DMS53 treated with DMSO at 0.1 percent for 48 hours (cell line): ENCODE results near the gene FBXW8.

ENCODE experiments used
- DNase-seq: peaks from one replicate; lab custom pipeline; 2025; ENCODE audit not compliant: unreplicated experiment; lab: John Stamatoyannopoulos, UW

Gene FBXW8

DNA sequence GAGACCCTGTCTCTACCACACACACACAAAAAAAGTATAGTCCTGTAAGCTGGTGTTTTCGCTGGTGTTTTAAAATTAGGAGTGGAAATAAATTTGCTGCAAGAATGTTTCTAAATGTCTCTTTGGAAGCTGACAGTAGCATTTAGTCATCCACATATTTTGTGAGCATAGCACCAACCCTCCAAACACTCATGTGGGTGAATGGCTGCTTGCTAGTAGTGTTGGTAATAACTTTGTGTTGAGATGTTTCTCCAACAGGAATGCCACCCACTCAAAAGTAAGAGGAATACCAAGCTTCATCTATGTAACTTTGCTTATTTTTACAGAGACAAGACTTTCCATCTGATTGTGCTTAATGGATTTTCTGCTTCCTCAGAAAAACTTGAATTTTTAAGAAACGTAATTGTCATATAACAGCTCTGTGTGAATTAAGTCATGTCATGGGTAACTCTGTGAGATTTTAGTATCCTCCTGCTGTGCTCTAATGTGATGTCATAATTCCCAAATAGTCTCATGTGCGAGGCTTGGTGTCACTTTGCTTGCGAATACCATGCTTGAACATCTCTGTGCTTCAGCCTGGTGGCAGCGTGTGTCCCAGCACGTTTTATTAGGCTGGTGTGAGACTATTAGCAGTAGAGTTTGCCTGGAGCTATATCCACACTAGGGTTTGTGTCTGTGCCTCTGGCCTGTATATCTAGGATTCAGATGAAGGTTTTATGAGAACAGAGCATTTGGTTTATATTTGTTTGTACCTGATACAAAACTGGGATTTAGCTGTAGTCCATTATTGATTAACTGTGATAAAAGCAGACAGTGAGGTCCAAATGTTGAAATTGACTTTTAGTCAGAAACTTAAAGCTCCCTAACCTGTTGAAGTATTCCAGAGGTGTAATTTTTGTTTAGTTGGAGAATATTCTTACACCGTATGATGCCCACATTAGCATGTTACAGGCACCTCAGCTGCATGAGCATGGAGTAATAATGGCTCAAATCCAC lies 80.5 kb downstream of the FBXW8 start:
- no peak for DNase-seq

DNA sequence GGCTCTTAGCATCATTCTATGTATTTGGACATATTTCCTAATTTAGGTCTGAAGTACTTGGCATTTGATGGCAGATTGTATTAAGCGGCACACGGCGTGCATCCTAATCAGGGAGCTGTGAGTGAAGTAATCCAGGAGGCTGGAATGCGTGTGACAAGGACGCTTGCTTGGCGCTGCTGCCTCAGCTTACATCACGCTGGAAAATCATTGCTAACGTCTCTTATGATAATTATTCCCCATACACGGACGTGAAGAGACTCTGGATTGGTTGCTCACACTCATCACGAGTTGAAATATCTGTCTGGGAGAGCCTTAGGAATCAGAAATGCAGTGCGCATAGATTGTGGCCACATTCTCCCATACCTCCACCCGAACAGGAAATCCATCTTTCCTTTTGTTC lies 85.3 kb downstream of the FBXW8 start:
- no peak for DNase-seq

DNA sequence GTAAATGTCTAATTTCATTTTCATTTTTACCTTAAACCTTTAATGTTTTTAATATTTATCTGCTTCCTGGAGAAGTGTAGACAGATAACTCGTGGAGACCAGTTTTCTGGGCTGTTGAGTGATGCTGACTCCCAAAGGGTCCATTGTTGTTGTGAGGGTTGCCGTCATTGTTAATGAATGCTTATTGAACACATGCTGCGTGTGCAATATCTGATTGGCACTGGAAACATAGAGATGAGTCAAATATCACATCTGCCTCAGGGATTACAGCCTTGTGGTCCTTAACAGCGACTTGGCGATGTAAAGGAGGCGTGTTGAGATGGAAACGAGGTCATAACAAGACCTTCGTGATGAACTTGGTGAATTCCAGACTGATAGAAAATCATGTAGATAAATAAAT lies 85.9 kb downstream of the FBXW8 start:
- DNase-seq, result no peak

DNA sequence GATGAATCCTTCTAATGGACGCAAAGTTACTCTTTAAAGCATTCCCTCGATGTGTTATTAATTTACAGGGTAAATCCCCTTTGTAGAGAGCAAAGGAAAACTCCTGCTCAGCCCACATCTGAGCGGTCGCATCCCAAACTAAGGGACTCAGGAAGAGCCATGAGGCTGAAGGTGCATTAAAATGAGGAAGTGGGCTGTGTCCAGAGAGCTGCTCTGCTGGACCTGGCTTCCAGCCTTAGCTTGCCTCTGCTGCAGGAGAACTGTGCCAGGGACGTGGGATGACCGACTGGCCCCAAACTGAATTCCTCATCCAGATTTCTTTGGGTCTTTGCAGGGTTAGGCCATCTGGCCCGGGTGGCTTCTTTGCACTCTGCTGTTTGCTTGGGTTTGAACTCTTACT lies 88.3 kb downstream of the FBXW8 start:
- no peak for DNase-seq

DNA sequence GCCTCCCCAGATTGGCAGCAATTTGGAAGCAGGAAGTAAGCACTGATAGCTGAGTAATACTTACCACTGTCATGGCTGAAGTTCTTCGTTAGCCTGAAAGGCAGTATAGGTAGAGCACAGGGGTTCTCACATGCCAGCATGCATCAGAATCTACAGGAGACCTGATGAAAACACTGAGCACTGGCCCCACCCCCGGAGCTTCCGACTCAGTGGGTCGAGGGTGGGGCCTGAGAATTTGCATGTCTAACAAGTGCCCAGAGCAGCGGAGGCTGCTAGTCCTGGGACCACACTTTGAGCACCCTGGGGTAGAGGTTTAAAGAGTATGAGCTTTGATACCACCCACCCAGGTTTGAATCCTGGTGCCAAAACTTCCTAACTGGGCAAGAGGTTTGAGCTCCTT lies 89.6 kb downstream of the FBXW8 start:
- DNase-seq, result no peak

DNA sequence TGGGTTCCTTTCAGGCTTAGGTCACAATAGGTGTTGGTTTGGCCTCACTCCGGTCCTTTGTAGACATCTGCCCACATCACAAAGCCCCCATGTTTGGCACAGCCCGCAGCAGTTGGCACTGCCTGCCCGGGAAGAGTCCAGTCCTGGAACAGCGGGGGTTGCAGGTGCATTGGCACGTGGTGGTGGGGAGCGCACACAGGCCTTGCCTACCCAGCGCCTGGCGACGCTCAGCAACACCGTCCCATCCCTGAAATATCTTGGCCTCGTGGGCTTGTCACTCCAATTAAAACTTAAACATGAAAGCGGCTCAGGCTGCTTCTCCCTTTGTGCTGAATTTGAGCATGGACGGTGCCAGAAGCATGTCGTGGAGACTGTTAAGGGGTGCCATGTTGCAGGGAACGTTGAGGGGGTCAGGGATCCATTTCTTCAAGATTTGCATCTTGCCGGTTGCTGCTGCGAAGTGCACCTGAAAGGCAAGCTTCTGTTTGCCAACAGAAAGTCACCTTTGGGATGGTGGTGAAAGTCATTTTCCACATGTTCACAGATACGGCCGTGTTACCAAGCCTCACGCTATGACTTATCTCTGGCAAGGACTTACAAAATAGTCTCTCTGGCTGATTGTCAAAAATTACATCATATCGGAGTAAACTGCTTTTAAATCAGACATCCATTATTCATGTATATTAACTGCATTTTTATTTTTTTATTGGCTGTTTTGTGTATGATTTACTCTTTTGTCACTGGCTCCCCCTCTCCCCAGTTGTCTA lies 91.5 kb downstream of the FBXW8 start:
- DNase-seq, result no peak

DNA sequence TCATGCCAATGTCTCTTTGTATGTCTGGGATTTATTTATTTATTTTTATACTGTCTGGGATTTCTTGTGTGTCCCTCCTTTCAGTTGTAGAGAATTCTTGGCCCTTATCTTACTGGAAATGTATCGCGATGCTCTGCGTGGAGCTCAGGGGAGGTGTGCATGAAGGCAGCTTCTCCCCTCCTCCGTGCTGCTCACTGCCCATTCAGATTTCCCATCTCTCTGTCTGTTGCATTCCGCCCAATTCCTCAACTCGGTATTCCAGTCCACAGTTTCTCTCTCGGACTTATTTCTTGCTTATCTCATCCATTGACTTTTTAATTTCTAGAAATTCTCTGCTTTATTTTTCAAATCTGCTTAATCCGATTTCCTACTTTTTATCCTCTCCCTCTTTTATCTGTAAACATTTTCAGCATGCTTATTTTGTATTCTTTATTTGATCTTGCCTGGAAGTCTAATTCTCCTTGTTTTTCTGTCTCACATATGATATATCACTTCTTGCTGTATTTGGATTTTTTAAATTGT lies 93.2 kb downstream of the FBXW8 start:
- DNase-seq, result no peak

DNA sequence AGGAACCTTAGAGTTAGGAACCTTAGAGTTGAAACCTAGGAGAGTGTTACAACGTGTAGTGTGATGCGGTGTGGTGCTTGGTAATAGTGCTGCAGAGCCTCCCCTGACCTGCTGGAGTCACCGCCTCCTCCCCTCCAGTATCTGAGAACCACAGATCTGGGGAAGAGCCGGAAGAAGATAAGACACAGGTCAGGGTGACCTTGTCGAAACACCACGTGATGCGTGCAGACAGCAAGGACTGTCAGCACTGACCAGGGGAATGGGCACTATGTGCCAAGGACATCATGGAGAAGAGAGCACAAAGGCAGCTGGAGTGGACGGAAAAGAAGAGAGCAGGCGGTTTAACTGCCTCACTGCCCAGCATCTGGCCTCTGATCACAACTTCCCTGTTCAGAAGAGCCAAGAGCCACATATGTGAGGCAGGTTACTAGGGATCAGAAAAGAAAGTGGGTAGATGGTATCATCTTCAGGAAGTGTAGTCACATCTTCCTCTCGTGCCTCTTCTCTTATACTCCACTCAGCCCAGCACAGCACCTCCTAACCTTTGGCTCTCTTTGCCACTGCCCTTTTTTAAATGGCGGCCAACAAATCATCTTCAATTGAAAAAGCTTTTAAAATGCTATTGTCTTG lies 94.8 kb downstream of the FBXW8 start:
- no peak for DNase-seq

DNA sequence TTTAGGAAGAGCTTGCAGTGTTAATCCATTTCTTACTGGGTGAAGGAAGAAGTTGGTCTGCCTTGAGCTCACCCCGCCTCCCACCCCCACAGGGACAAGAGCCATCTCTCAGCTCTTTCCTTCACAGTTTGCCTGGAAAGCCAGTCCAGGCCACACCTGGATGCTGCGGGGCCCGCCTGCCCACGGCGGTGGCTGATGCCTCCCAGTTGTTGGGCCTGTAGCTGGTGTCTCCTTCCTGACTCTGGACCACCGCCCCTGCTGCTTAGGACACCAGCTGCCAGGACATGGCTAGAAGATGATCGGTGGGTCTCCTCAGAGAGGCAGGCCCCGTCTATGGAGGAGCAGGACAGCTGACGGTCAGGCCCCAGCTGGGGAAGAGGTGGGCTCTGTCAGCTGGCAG lies 95.6 kb downstream of the FBXW8 start:
- no peak for DNase-seq

DNA sequence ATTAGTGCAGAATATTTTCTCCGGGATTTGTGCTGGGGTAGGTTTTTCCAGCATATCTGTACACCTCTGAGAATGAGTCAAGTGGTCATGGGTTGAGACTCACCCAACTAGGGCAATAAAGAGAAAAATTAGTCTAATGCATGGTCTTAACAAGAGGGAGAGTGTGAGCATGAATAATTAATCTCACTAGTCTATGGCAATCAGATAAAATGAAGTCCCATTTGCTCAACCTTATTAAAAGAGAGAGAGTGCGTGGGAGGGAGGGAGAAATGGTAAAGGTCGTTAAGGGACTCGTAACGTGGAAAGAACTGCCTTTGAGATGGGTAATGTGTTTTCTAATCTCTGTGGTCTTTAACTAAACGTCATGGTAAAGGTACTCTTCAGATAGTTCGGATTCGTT lies 96.8 kb downstream of the FBXW8 start:
- no peak for DNase-seq

DNA sequence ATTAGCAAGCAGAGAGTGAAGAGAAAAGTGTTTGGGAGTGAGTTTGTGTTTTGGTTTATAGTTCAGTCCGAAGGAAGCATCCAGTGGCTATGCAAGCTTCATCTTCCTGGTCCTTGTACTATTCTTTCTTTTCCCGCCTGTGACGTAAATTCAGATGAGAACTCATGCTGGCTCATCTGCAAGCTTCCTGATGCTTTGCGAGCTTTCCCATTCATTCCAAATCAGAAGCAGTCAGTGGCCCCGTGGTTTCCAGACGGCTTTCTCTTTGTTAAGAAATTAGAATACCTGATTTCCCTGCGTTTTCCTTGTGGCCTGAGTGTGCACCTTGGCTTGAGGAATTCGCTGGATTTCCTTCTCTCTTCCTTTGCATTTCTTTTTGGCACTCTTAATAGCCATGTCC lies 99.0 kb downstream of the FBXW8 start:
- no peak for DNase-seq

DNA sequence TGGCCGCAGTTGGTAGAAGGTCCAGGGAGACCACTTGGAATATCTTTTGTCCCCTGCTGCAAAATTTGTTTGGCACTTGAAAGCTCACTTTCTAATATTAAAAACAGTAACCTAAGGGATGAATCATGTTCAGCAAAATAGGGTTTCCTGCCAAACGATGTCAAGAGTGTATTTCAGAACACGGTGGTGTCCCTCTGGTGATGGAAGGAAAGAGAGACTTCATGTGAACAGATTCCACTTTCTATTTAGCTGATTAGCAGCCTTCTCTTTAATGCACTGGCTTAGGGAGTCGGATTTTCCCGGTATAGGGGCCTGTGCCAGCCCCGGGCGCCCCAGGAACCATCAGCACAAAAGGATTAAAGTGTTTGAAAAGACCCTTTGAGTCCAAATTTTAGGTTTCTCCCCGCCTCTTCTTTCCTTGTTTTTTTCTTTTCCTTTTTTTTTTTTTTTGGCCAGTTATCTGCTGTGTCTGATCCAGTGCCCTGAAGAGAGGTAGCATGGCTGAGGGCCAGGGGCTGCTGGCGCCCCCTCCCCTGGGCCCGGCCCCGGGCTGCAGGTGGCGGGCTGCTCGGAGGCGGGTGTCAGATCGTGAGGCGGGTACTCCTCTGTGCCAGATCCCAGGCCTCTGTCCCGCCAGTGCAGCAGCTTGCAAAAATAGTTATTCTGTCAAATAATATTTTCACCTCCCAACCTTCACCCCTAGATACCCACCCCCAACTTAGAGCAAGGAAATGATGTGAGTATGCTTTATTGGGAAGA lies 100.1 kb downstream of the FBXW8 start:
- DNase-seq, result no peak

DNA sequence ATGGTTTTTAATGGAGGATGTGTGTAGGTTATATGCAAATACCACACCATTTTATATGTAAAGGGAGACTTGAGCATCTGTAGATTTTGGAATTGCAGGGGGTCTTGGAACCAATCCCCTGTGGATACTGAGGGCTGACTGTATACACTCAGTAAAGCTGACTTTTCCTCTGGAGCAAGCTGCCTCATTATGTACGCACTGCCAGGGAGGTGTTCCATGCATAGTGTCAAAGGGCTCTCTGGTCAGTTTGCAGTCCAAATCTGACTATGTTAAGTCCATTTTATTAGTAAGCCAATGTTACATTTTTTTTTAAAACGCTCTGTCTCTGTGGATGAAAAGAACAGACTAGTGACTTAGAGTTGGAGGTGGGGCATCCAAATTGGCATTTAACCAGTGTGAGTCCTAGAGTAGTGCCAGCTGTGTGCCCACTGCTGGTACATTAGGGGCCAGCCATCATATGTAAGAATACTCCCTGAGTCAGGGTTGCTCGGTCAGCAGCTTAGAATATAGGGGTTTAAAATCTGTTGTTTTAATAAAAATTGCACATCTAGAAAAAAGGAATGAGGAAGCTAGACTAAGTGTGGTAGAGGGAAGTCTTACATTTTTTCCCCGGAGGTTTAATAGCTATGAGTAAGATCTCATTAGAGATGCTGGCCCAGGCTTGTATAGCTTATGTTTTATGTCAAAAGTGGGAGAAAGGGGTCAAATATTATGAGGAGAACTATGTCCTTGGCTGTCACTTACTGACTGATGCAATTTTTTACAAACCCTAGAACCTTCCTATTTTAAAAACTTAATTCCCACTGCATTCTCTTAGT lies 101.4 kb downstream of the FBXW8 start:
- DNase-seq, result no peak

DNA sequence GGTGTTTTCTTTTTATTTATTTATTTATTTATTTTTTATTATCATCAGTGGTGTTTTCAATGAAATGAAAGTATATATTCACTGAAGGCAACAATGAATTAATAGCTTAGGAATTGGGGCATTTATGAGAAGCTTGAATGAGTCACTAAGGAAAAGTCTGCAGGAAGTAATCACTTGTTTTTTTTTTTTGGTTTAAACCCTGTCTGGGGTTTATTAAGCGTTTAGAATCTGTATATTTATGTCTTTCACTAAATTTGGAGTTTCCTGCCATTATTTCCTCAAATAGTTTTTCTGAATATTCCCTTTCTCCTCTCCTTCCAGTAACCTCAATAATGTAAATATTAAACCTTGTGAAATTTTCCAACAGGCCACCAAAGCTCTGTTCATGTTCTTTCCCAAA lies 103.0 kb downstream of the FBXW8 start:
- DNase-seq, result no peak

DNA sequence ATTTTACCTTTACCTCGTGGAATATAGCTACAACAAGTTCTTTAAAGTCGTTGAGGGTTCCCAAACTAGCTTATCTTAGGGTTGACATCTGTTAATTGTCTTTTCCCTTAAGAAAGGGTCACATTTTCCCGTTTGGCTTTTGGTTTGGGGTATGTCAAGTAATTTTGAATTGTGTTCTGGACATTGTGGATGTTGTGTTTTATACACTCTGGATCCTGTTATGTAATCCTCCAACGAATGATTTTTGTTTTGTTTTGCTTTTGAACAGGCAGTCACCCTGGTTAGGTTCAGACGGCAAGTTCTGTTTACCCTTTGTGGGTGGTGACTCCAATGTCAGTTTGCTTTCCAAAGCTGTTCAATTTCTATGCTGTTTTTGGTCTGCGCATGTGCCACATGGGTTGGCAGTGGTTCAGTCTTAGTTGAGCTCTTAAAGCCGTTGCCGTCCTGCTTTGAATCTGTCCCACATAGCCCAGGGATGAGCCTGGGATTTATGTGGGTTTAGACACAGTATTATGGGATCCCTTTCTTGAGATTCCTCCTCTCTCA lies 103.7 kb downstream of the FBXW8 start:
- DNase-seq, result no peak

DNA sequence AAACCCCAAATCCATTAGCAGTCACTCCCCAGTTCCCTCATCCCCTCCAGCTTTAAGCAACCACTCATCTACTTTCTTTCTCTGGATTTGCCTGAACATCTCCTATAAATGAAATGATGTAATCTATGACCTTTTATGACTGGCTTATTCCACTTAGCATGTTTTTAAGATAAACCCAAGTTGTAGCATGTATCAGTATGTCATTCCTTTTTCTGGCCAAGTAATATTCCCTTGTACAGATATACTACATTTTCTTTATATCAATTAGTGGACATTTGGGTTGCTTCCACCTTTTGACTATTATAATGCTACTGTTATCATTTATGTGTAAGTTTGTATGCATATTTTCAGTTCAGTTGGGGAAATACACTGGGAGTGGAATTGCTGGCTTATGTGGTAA lies 105.1 kb downstream of the FBXW8 start:
- DNase-seq, result no peak

DNA sequence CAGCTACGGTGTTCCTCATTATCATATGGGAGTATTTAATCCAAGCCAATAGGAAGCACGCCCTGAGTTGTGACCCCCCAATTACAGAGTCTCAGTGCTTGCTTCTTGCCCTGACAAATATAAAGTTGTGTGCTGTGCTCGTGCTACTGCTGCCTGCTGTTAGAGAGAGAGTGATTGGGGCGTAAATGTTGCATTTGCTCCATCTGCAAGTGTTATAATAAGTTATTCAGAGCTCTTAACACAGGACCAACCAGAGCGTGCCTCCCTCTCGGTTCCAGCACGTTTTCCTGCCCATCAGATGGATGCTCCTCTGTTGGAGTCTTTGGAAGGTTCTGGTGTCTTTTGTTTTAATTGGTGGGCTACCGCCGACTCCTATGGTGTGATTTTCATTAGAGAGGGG lies 107.1 kb downstream of the FBXW8 start:
- no peak for DNase-seq

DNA sequence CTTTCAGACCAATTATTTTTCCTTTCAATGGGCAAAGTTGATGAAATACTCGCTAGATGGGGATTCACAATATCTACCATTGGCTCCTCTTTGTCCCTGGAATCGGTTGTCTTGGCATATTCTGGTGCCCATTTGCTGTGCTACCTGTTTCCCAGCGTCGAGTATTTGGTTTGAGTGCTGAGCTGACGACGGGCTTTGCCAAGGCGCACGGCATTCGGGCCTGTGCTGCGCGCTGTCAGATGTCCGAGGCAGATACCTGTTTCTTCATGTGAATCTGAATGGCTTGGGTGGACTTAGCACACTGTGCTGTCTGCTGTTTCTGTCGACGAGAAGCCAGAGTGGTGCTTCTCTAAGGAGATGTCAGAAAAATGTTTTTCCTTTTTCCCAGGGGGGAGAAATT lies 107.5 kb downstream of the FBXW8 start:
- no peak for DNase-seq

DNA sequence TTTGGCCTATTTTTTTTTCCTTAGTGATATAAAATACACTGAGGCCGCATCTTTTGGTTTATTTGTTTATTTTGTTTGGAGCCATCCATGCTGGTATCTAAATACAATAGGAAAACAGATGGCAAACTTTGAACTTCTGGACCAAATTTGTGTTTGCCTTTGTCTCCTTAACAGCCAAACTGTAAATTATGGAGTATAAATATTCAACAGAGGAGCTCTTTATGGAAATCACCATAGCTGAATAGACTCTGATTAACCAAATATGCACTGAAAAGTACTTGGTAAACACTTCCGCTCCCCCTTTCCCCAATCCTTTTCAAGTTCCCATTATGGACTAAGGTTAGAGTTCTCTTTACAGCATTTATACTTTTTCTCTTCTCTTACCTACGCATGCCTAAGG lies 107.9 kb downstream of the FBXW8 start:
- DNase-seq, result no peak

DNA sequence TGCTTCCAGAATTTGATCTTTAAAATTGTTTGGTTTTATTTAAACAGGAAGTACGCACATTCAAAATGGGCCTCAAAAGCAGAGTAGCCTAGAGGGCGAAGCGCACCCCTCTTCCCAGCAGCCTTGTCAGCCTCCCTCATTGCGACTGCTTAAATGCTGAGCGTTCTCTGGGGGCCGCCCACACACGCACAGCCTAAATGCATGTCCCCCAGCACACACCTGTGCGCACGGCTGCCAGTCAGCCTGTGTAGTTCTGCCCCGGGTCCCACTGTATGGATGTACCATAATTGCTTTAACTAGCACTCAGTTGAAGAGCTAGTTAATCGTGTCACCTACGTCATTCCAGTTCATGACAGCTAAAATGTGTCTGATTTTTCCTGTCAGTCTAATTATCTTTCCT lies 109.1 kb downstream of the FBXW8 start:
- no peak for DNase-seq
